ENCODE results near the gene HTR5A. TPM values are rescaled to one million over a fixed set of nuclear protein-coding genes. Genes with fewer than 3 reads are reported as not detected.

The HTR5A gene
- polyA plus RNA-seq, 1 of the 3 experiments (the other 2 are of a cell fraction), result not detected

DNA sequence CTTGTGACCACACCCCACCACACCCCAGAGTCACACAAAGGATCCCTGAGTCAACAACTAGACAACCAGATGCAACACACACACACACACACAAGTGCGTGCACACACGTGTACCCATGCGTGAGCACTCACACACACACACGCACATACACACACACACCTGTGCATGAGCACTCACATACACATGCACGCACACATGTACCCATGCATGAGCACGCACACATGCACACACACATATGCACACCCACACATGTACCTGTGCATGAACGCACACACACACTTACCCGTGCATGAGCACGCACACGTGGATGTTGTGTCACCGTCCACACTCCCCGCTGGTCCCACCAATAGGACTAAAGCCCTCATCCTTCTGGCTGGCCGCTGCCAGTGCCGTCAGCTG is 60.4 kb downstream of the HTR5A start:
- peaks cover 16% of the 10 kb centered on the region; the same call in 1 of the 2 replicates for H3K27me3 ChIP-seq (ENCODE audit: insufficient read depth)
- H3K9me2 ChIP-seq, result no peaks in the 10 kb centered on the region
- no peak overlapping the region for H2AFZ ChIP-seq (ENCODE audit: low read depth)
- H4K20me1 ChIP-seq (ENCODE audit: insufficient read depth), result no peaks in the 10 kb centered on the region
- no peak overlapping the region for H3K4me3 ChIP-seq (ENCODE audit: low read depth in 2 of 2, low read length in 1 of 2)
- H3K27ac ChIP-seq (ENCODE audit: low read depth in 2 of 2, low read length in 1 of 2), result no peak overlapping the region
- H3K9ac ChIP-seq, result no peak overlapping the region
- no peak for TF ChIP-seq TAF1 (IDR thresholded peaks at IDR 0.05; ENCODE audit: borderline replicate concordance, low read depth, low read length)
- TF ChIP-seq CHD2 (IDR thresholded peaks at IDR 0.05; ENCODE audit: low read length, partially characterized antibody), result no peak
- no peak for TF ChIP-seq NFIC (IDR thresholded peaks at IDR 0.05; ENCODE audit: borderline replicate concordance)
- no peak for TF ChIP-seq FOXJ3 (CRISPR knock-in tag; IDR thresholded peaks at IDR 0.05)
- TF ChIP-seq SIN3A (IDR thresholded peaks at IDR 0.05; ENCODE audit: borderline replicate concordance, low read depth, low read length), result no peak
- no peak for TF ChIP-seq RCOR1 (IDR thresholded peaks at IDR 0.05; ENCODE audit: low read length)
- no peak for TF ChIP-seq REST (IDR thresholded peaks at IDR 0.05; ENCODE audit: low read depth, low read length)
- TF ChIP-seq EZH2phosphoT487 (IDR thresholded peaks at IDR 0.05; ENCODE audit: borderline replicate concordance, low read depth), result no peak
- no peak for TF ChIP-seq GABPA (IDR thresholded peaks at IDR 0.05; ENCODE audit: low read depth)
- no peak for TF ChIP-seq TEAD4 (IDR thresholded peaks at IDR 0.05; ENCODE audit: borderline replicate concordance, insufficient read depth)
- no peak for TF ChIP-seq MXI1 (IDR thresholded peaks at IDR 0.05; ENCODE audit: low read depth, low read length)
- no peaks in the 10 kb centered on the region for H3F3A ChIP-seq (replicated peaks; ENCODE audit: insufficient read depth)
- WGBS (ENCODE audit: low lambda C conversion rate), result 55% methylated on average over 14 of the region's 14 CpGs
- ChIA-PET POLR2A (no interaction called here), CTCF (no interaction called here)
- no peaks in the 10 kb centered on the region for H3K79me2 ChIP-seq (ENCODE audit: insufficient read depth)
- no peaks in the 10 kb centered on the region for H3K4me1 ChIP-seq (ENCODE audit: control insufficient read depth in 1 of 2, insufficient read depth in 2 of 2, low read depth in 1 of 2, low read length in 1 of 2)
- H3K9me3 ChIP-seq, result no peaks in the 10 kb centered on the region; the same call in 1 of the 2 replicates
- H3K36me3 ChIP-seq (replicated peaks in 1 of 2; ENCODE audit: control insufficient read depth in 1 of 2, insufficient read depth in 2 of 2, low read length in 1 of 2), result no peaks in the 10 kb centered on the region
- H3K4me2 ChIP-seq, result no peak overlapping the region
- no peak for DNase-seq

- H3K4me2 ChIP-seq, result no peak overlapping the region
- ChIA-PET POLR2A (no interaction called here), CTCF (interaction anchor here (1.3 kb wide), 1 partner anchor 248 kb away, joined by 3 read pairs; no protein-coding TSS in a partner anchor)
- no peak overlapping the region for H3K4me3 ChIP-seq (ENCODE audit: low read depth in 2 of 2, low read length in 1 of 2)
- H3K27ac ChIP-seq (ENCODE audit: low read depth in 2 of 2, low read length in 1 of 2), result no peak overlapping the region
- no peaks in the 10 kb centered on the region for H3K79me2 ChIP-seq (ENCODE audit: insufficient read depth)
- no peaks in the 10 kb centered on the region for H3F3A ChIP-seq (replicated peaks; ENCODE audit: insufficient read depth)
- no peak for TF ChIP-seq TAF1 (IDR thresholded peaks at IDR 0.05; ENCODE audit: borderline replicate concordance, low read depth, low read length)
- TF ChIP-seq GABPA (IDR thresholded peaks at IDR 0.05; ENCODE audit: low read depth), result no peak
- TF ChIP-seq NFIC (IDR thresholded peaks at IDR 0.05; ENCODE audit: borderline replicate concordance), result no peak
- TF ChIP-seq JUND (IDR thresholded peaks at IDR 0.05), result no peak
- TF ChIP-seq FOXM1 (IDR thresholded peaks at IDR 0.05; ENCODE audit: low read depth), result no peak
- TF ChIP-seq, protein P1, sequence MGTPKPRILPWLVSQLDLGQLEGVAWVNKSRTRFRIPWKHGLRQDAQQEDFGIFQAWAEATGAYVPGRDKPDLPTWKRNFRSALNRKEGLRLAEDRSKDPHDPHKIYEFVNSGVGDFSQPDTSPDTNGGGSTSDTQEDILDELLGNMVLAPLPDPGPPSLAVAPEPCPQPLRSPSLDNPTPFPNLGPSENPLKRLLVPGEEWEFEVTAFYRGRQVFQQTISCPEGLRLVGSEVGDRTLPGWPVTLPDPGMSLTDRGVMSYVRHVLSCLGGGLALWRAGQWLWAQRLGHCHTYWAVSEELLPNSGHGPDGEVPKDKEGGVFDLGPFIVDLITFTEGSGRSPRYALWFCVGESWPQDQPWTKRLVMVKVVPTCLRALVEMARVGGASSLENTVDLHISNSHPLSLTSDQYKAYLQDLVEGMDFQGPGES (IDR thresholded peaks at IDR 0.05; ENCODE audit: low read depth, low read length), result no peak
- TF ChIP-seq RCOR1 (IDR thresholded peaks at IDR 0.05; ENCODE audit: low read length), result no peak
- no peak for TF ChIP-seq RAD21 (IDR thresholded peaks at IDR 0.05; ENCODE audit: low read length)
- no peak for TF ChIP-seq REST (IDR thresholded peaks at IDR 0.05; ENCODE audit: low read depth, low read length)
- no peak for TF ChIP-seq CHD2 (IDR thresholded peaks at IDR 0.05; ENCODE audit: low read length, partially characterized antibody)
- TF ChIP-seq, protein P2, sequence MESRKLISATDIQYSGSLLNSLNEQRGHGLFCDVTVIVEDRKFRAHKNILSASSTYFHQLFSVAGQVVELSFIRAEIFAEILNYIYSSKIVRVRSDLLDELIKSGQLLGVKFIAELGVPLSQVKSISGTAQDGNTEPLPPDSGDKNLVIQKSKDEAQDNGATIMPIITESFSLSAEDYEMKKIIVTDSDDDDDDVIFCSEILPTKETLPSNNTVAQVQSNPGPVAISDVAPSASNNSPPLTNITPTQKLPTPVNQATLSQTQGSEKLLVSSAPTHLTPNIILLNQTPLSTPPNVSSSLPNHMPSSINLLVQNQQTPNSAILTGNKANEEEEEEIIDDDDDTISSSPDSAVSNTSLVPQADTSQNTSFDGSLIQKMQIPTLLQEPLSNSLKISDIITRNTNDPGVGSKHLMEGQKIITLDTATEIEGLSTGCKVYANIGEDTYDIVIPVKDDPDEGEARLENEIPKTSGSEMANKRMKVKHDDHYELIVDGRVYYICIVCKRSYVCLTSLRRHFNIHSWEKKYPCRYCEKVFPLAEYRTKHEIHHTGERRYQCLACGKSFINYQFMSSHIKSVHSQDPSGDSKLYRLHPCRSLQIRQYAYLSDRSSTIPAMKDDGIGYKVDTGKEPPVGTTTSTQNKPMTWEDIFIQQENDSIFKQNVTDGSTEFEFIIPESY (IDR thresholded peaks at IDR 0.05; ENCODE audit: borderline replicate concordance, low read depth), result no peak
- DNase-seq, result no peak
- H4K20me1 ChIP-seq (ENCODE audit: insufficient read depth), result no peaks in the 10 kb centered on the region
- H3K9me3 ChIP-seq, result no peaks in the 10 kb centered on the region; the same call in 1 of the 2 replicates
- 27% methylated on average over 13 of the region's 13 CpGs for WGBS (ENCODE audit: low lambda C conversion rate)
- peaks cover 16% of the 10 kb centered on the region; the same call in 1 of the 2 replicates for H3K27me3 ChIP-seq (ENCODE audit: insufficient read depth)
- H3K9ac ChIP-seq, result no peak overlapping the region
- H2AFZ ChIP-seq (ENCODE audit: low read depth), result no peak overlapping the region
- H3K9me2 ChIP-seq, result no peaks in the 10 kb centered on the region
- no peaks in the 10 kb centered on the region for H3K36me3 ChIP-seq (replicated peaks in 1 of 2; ENCODE audit: control insufficient read depth in 1 of 2, insufficient read depth in 2 of 2, low read length in 1 of 2)
- no peaks in the 10 kb centered on the region for H3K4me1 ChIP-seq (ENCODE audit: control insufficient read depth in 1 of 2, insufficient read depth in 2 of 2, low read depth in 1 of 2, low read length in 1 of 2)
These were observed 61.0 kb downstream of the HTR5A start for GRCh38 chr7:155131090-155131489.

All from SK-N-SH (cell line).